PFSK-1 (cell line): ENCODE data around the gene LRRC4.

Experiments used
- FOXP2 ChIP-seq: optimal IDR thresholded peaks from 2 replicates; pipeline ENCODE3; 2011; ENCODE audit warnings: borderline replicate concordance, control low read depth, inconsistent platforms; ENCODE audit not compliant: insufficient read depth; ENCODE audit errors: extremely low read length, extremely low read depth
- POLR2AphosphoS5 ChIP-seq: IDR thresholded peaks from 2 replicates; pipeline ENCODE4 v1.6.1; 2012; ENCODE audit warnings: low read depth, mild to moderate bottlenecking, control low read depth, low read length, moderate library complexity
- TAF1 ChIP-seq: IDR thresholded peaks from 2 replicates; pipeline ENCODE4 v1.6.1; 2012; ENCODE audit warnings: low read length, control low read depth, borderline replicate concordance; ENCODE audit not compliant: insufficient read depth
- TF ChIP-seq, protein P1 (sequence below), 2 experiments: IDR thresholded peaks; 2 replicates each; pipeline versions ENCODE4 v1.6.1 to v1.8.0; 2011 to 2012; ENCODE audit warnings: low read depth in 2 of 2, low read length in 2 of 2, control low read depth in 1 of 2, inconsistent platforms in 1 of 2, mild to moderate bottlenecking in 1 of 2, moderate library complexity in 1 of 2; ENCODE audit not compliant: insufficient read depth in 1 of 2

DNA sequence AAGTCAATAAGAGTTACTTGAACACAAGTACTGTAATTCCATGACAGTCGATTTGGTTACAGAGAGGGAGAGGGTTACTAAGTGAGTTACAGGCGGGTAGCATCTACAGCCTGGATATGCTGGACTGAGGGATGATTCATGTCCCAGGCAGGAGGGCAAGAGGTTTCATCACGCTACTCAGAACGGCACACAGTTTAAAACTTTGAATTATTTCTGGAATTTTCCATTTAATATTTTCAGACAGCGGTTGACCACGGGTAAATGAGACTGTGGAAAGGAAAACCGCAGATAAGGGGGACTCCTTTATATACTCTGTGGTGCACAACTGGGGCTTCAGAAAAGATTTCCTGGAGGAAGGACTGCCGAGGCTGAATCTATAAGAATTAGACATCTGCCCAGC lies 25.7 kb upstream of the LRRC4 start:
- TF ChIP-seq POLR2AphosphoS5 (no peak), FOXP2 (no peak), TAF1 (no peak)
- TF ChIP-seq, protein P1, sequence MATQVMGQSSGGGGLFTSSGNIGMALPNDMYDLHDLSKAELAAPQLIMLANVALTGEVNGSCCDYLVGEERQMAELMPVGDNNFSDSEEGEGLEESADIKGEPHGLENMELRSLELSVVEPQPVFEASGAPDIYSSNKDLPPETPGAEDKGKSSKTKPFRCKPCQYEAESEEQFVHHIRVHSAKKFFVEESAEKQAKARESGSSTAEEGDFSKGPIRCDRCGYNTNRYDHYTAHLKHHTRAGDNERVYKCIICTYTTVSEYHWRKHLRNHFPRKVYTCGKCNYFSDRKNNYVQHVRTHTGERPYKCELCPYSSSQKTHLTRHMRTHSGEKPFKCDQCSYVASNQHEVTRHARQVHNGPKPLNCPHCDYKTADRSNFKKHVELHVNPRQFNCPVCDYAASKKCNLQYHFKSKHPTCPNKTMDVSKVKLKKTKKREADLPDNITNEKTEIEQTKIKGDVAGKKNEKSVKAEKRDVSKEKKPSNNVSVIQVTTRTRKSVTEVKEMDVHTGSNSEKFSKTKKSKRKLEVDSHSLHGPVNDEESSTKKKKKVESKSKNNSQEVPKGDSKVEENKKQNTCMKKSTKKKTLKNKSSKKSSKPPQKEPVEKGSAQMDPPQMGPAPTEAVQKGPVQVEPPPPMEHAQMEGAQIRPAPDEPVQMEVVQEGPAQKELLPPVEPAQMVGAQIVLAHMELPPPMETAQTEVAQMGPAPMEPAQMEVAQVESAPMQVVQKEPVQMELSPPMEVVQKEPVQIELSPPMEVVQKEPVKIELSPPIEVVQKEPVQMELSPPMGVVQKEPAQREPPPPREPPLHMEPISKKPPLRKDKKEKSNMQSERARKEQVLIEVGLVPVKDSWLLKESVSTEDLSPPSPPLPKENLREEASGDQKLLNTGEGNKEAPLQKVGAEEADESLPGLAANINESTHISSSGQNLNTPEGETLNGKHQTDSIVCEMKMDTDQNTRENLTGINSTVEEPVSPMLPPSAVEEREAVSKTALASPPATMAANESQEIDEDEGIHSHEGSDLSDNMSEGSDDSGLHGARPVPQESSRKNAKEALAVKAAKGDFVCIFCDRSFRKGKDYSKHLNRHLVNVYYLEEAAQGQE (IDR thresholded peaks at IDR 0.05; ENCODE audit: insufficient read depth in 1 of 2, low read depth in 2 of 2, low read length in 2 of 2), result no peak
